GM19438 (cell line): ENCODE measurements around the gene RTP3.

Source experiments
- ATAC-seq: cut with Tn5 transposase; IDR thresholded peaks from one replicate; pipeline ENCODE4 v1.9.1; 2021; ENCODE audit warnings: low read depth; ENCODE audit not compliant: unreplicated experiment

The RTP3 gene

GRCh38 chr3:46497556-46498265 lies at the start of gene RTP3:
TSS of gene RTP3 (plus strand) at chr3:46497976. CDS start at chr3:46498063, 87 bp downstream.
- no peak for ATAC-seq

DNA sequence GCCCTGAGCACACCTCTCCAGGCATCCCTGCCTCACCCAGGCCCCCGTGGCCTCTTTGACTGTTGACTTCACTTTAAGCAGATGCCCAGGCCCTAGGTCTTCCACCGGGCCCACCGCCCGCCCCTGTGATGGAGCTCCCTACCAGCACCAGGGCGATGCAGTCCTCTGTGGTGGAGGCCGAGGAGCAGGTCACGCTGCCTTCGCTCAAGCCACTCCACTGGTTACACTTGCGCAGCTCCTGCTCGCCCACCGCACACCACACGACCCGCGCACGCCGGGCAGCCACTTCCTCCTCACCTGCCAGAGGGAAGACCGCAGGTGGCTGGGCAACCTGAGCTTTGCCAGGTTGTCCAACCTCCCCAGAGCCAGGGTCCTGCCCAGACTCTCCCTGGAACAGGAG lies 49.1 kb upstream of the RTP3 start:
- ATAC-seq = no peak

DNA sequence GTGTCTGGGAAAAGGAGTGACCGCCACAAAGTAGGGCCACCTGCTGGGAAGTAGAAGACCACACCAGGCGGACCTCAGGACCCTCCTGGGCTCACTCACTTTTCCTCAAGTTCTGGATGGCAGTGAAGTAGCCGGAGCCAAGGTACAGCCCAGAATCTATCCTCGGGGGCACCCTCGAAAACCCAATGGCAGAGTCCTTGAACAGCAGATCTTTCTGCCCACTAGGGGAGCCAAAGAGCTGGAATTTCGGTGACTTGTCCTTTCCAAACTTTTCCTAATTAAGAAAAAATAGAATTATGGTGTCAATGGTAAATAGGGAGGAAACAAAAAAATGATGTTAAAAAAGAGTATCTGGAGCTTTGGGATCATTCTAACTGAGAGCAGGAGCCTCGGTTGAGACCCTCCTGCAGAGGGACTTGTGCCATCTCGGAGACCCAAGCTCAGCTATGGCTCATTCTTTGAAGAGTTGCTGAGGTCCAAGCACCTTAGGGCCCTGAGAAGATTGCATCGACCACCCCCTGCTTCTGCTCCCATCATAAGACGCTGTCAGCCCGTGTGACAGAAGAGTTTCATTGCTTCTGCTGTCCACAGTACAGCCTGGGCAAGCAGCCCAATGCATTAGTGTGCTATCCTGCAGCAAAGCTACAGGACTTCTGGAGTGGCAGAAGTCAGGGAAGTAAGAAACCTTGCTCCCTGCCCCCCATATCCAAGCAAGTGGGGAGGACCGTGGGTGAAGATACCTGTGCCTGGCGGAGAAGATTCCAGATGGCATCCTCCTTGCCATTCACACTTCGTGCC lies 47.8 kb upstream of the RTP3 start:
- no peak for ATAC-seq

GRCh38 chr3:46453526-46454208 lies 44.1 kb upstream of the RTP3 start:
- ATAC-seq = no peak

GRCh38 chr3:46454209-46454595 lies 43.6 kb upstream of the RTP3 start:
- no peak for ATAC-seq

GRCh38 chr3:46454606-46455005 lies 43.2 kb upstream of the RTP3 start:
- no peak for ATAC-seq

DNA sequence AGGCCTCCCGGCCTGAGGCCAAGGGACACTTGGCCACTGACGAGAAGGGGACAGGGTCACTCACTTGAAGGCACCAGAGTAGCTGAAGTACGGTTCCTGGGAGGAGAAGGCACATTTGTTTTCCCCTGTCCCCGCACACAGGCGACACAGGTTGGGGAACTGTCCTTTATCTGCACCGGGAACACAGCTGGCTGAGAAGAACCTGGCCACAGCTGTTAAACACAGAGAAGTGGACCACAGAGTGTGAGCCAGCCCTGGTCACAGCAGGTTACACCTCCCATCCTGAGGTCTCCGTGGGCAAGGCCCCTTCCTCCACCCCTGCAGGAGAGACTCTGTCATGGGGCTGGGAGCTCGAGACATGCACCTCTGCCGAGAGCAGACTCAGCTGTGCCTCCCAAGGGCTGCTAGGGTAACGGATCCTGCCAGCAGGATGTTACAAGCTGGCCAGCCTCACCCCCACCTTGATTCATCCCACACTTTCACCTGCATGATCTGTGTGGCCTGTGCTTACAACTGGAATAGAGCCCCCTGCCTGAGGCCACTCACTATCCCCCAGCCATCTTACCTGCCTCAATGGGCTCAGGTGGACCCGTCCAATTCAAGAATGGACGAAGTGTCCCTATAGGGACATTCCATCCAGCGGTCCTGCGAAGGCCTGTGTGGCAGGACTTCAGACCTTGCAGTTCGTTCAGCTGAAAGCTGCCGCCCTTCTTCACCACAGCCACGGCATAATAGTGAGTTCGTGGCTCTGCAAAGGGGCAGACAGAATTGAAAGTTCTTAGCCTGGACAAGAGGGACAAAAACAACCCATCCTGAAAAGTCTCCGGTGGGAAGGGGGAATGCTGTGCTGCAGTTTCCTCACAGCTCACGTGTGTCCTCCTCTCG lies 42.3 kb upstream of the RTP3 start:
- no peak for ATAC-seq

- no peak for ATAC-seq
Measured at GRCh38 chr3:46456118-46456517, 41.7 kb upstream of the RTP3 start.

DNA sequence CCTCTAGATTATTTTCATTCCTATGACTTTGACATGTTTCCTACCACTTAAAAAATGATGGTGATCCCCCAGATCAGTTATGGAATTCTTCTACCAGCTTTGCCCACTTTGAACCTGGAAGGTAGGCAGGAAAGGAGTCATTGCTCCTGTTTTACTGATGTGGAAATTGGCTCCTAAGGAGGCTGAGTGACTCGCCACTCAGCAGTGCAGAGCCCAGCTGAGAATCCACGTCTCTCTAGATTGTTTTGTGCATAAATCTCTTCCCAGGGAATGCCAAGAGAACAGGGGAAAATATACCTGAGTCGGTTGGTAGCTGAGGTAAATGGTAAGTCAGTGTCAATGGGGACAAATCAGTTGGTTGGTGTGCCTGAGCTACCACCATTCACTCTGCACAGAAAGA lies 37.7 kb upstream of the RTP3 start:
- no peak for ATAC-seq

GRCh38 chr3:46462111-46462510 lies 35.7 kb upstream of the RTP3 start:
- ATAC-seq = no peak

DNA sequence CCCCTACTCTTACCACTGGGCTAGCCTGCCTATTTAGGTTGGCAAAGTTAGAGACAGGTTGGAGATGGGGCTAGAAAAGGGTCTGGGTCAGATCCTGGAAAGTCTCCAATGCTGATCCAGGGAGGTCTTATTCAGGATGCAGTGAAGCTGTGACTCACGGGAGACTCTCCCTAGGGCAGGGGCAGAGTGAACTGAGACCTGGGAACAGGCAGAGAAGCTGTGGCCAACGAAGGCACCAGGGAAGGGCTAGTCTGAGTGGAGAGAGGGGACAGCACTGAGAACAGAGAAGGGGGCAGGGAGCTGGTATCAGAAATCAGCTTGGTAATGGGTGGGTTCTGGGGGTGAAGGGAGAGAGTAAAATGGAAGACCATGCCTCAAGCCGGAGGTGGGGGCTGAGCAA lies 35.3 kb upstream of the RTP3 start:
- no peak for ATAC-seq

GRCh38 chr3:46463120-46463867 lies 34.5 kb upstream of the RTP3 start:
- no peak for ATAC-seq

GRCh38 chr3:46463868-46464241 lies 33.9 kb upstream of the RTP3 start:
- no peak for ATAC-seq

DNA sequence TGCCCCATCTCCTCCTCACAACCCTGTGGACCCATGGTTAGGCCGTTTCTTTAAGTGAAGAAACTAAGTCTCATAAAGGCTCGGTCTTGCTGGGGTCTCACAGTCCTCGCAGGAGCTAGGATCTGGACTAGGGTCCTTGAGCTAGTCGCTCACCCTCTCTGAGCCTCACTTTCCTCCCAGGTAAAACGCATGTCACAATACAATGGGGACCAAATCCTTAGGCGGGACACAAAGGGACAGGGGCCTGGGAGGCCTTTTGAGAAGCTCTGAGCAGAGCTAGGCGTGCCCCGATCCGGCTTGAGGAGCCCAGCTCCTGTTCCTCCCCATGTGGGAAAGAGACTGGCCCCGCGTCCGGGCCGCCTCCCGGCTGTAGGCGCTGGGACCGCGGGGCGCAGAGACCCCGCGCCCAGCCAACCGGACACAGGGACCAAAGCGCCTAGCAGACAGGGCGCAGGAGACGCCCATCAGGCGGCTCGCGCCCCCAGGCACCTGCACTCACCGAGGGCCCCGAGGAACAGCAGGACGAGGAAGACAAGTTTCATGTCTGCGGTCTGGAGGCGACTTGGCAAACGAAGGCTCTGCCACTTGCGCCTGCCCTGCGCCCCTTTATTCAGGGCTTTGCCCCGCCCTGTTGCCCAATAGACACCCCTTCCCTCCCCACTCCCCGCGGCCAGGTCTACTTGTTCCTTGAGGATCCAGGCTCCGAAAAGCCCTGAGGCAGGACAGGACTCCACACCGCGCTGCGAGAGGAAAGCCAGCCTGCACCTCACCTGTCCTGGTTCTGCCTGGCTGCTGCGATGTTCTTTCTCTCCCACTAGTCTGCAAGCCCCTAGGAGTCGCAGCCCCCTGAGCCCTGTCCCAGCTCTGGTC lies 33.2 kb upstream of the RTP3 start, which contains the start of gene LTF:
TSS of gene LTF (minus strand) at position 580 of the 870 bp plus-strand sequence. CDS start at position 542, 38 bp downstream.
- ATAC-seq = no peak

- ATAC-seq = no peak
Measured at GRCh38 chr3:46465196-46465520, 32.6 kb upstream of the RTP3 start.

- ATAC-seq = no peak
Measured at GRCh38 chr3:46466273-46466672, 31.5 kb upstream of the RTP3 start.

DNA sequence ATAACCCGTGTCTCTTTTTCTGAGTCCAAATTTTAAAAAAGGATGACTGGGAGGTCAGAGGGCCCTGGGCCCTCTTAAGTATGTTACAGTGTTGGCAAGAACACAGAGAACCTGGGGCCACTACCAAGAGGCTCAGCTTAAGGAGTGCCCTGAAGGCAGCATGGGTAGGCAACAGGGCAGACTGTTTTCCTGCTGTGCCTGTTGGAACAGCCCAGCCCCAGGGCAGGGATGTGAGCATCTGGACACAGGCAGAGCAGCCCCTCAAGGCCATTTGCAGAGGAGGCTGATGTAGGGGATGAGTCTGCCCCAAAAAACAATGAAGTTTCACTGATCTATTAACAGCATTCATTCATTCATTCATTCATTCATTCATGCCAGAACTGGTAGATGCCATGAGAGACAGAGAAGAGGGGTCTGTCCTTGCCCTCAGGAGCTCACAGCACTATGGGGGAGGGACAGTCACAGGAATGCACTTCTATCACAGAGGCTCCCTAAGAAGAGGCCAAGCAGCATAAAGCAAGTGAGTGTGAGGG lies 30.8 kb upstream of the RTP3 start:
- no peak for ATAC-seq

DNA sequence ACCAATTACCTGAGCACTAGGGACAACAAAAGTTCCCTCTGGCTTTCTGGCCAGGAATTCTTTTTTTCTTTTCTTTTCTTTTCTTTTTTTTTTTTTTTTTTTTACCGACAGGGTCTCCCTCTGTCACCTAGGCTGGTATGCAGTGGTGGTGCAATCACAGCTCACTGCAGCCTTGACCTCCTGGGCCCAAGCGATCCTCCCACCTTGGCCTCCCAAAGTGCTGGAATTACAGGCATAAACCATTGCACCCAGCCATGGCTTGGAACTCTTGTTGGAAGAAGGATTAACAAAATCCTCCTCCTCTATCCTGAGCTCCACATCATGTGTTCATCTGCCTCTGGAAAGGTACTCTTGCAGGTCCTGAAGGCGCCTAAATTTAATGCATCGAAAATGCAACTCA lies 30.2 kb upstream of the RTP3 start:
- no peak for ATAC-seq
